Smooth muscle cell (in vitro differentiated cells): ENCODE data around the gene SEMA6C. TPM values are rescaled to one million over a fixed set of nuclear protein-coding genes. Genes with fewer than 3 reads are reported as not detected.

Experiments
- DNase-seq: peaks from one replicate; lab custom pipeline; 2025; ENCODE audit not compliant: unreplicated experiment; lab: John Stamatoyannopoulos, UW
- H2AFZ ChIP-seq: fragments of 200-600 bp; sonication (generic); 2 replicates; pipeline ENCODE4 v1.6.0; 2016; ENCODE audit warnings: antibody characterized with exemption, low read depth, mild to moderate bottlenecking
- H3F3A ChIP-seq: fragments of 200-600 bp; sonication (generic); 2 replicates; pipeline ENCODE4 v1.6.0; 2017; ENCODE audit warnings: antibody characterized with exemption, low read depth
- H3K27ac ChIP-seq: fragments of 200-600 bp; sonication (generic); 2 replicates; pipeline ENCODE4 v1.5.1; 2016; ENCODE audit warnings: low read depth, mild to moderate bottlenecking
- H3K27me3 ChIP-seq: fragments of 200-600 bp; sonication (generic); 2 replicates; pipeline ENCODE4 v1.6.1; 2016; ENCODE audit warnings: low read depth, mild to moderate bottlenecking
- H3K36me3 ChIP-seq: fragments of 200-600 bp; sonication (generic); 2 replicates; pipeline ENCODE4 v1.5.1; 2016; ENCODE audit warnings: low read depth
- H3K4me1 ChIP-seq: fragments of 200-600 bp; sonication (generic); 2 replicates; pipeline ENCODE4 v1.5.1; 2016; ENCODE audit warnings: low read depth
- H3K4me2 ChIP-seq: fragments of 200-600 bp; sonication (generic); 2 replicates; pipeline ENCODE4 v1.6.0; 2016; ENCODE audit warnings: mild to moderate bottlenecking
- H3K4me3 ChIP-seq: fragments of 200-600 bp; sonication (generic); 2 replicates; pipeline ENCODE4 v1.5.1; 2016; ENCODE audit warnings: mild to moderate bottlenecking
- H3K79me2 ChIP-seq: fragments of 200-600 bp; sonication (generic); 2 replicates; pipeline ENCODE4 v1.6.0; 2016; ENCODE audit warnings: low read depth, mild to moderate bottlenecking
- H3K9ac ChIP-seq: fragments of 200-600 bp; sonication (generic); 2 replicates; pipeline ENCODE4 v1.6.0; 2016; ENCODE audit warnings: low read depth
- H3K9me3 ChIP-seq: fragments of 200-600 bp; sonication (generic); replicated peaks from 2 replicates; pipeline ENCODE4 v1.5.1; 2016; ENCODE audit warnings: low read depth
- H4K20me1 ChIP-seq: fragments of 200-600 bp; sonication (generic); 2 replicates; pipeline ENCODE4 v1.6.0; 2016; ENCODE audit warnings: low read depth
- WGBS: methylation state at CpG from one replicate; pipeline ENCODE4 v1.1.7; 2016; ENCODE audit warnings: low lambda C conversion rate; 5-methylcytosine and 5-hydroxymethylcytosine counted together
- polyA plus RNA-seq: library from polyadenylated mRNA; unstranded; fragments of >200 nt; fragmentation: Nextera tagmentation; extraction: Ambion mirVana; gene quantifications from 2 replicates; pipeline ENCODE4 v1.2.1, GENCODE V29; 2016
- total RNA-seq: library from RNA; depleted of rRNA; stranded (reverse); fragments of >200 nt; gene quantifications from 2 replicates; pipeline ENCODE4 v1.2.3, GENCODE V29; 2014
- TF ChIP-seq, protein P1 (sequence below): fragments of 200-600 bp; sonication (generic); IDR thresholded peaks from 2 replicates; pipeline ENCODE4 v1.5.1; 2017; ENCODE audit warnings: borderline replicate concordance, mild to moderate bottlenecking, antibody characterized with exemption; ENCODE audit not compliant: insufficient read depth, poor library complexity, severe bottlenecking

SEMA6C gene
- total and polyA plus RNA-seq, 2 experiments from 2014 or later, result 9.3 to 10.4 TPM

DNA sequence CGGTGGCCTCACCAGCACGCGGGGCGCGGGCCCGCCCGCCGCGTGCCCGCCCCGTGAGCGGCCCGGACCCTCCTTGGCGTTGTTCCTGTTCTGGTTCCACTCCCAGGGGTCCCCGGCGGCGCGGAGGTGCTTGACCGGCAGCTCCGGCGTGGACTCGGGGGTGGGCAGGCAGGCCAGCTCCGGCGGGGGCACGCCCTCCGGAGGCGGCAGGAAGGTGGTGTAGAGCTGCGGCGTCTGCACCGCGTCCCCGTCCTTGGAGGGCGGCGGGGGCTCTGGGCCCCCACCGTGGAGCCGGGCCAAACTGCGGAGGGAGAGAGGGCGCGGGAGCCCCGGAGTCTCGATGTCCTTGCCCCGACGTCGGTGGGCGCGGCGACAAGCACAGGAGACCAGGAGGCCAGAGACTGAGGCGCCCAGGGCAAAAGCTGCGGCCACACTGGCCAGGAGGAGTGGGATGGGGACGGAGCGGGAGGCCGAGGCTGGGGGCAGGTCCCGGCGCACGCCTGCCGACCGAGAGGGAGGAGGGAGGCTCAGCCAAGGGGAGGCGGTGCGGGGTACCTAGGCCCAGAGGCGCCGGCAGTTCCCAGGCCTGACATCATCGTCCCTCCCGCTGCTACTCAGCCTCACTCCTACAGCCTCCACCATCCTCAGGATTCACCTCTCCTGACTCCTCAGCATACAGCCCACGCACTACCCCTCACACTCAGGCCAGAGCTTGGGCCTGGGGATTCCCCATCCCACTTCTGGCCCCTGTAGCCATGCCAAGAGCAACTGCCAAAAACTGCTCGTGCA lies 13.2 kb downstream of the SEMA6C start:
- peaks cover 13% of the 10 kb centered on the region for H3K27me3 ChIP-seq
- H4K20me1 ChIP-seq, result no peaks in the 10 kb centered on the region
- no peak overlapping the region for H3K9ac ChIP-seq
- H3K79me2 ChIP-seq, result no peaks in the 10 kb centered on the region
- WGBS, result 25% methylated on average over 43 of the region's 65 CpGs
- H3K36me3 ChIP-seq, result no peaks in the 10 kb centered on the region
- H3K27ac ChIP-seq, result no peak overlapping the region
- H3K9me3 ChIP-seq, result no peaks in the 10 kb centered on the region
- TF ChIP-seq, protein P1, sequence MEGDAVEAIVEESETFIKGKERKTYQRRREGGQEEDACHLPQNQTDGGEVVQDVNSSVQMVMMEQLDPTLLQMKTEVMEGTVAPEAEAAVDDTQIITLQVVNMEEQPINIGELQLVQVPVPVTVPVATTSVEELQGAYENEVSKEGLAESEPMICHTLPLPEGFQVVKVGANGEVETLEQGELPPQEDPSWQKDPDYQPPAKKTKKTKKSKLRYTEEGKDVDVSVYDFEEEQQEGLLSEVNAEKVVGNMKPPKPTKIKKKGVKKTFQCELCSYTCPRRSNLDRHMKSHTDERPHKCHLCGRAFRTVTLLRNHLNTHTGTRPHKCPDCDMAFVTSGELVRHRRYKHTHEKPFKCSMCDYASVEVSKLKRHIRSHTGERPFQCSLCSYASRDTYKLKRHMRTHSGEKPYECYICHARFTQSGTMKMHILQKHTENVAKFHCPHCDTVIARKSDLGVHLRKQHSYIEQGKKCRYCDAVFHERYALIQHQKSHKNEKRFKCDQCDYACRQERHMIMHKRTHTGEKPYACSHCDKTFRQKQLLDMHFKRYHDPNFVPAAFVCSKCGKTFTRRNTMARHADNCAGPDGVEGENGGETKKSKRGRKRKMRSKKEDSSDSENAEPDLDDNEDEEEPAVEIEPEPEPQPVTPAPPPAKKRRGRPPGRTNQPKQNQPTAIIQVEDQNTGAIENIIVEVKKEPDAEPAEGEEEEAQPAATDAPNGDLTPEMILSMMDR, result no peak
- H3K4me2 ChIP-seq, result peak overlapping the region; percentile 87
- H3K4me1 ChIP-seq, result peaks cover 6% of the 10 kb centered on the region
- no peaks in the 10 kb centered on the region for H3F3A ChIP-seq
- no peak overlapping the region for H2AFZ ChIP-seq
- no peak for DNase-seq
- peak overlapping the region; percentile 40 for H3K4me3 ChIP-seq

GRCh38 chr1:151132335-151133017 lies 14.0 kb downstream of the SEMA6C start:
- peak overlapping the region; percentile 87 for H3K4me2 ChIP-seq
- peaks cover 6% of the 10 kb centered on the region for H3K4me1 ChIP-seq
- peak overlapping the region; percentile 24 for H3K9ac ChIP-seq
- no peak overlapping the region for H3K27ac ChIP-seq
- TF ChIP-seq, protein P1, result no peak
- peak overlapping the region; percentile 40 for H3K4me3 ChIP-seq
- H3K36me3 ChIP-seq, result no peaks in the 10 kb centered on the region
- peaks cover 13% of the 10 kb centered on the region for H3K27me3 ChIP-seq
- no peaks in the 10 kb centered on the region for H4K20me1 ChIP-seq
- 14% methylated on average over 27 of the region's 74 CpGs for WGBS
- no peaks in the 10 kb centered on the region for H3F3A ChIP-seq
- DNase-seq, result no peak
- H2AFZ ChIP-seq, result peak overlapping the region; percentile 34
- H3K9me3 ChIP-seq, result no peaks in the 10 kb centered on the region
- no peaks in the 10 kb centered on the region for H3K79me2 ChIP-seq

- no peaks in the 10 kb centered on the region for H3K79me2 ChIP-seq
- H3K4me2 ChIP-seq, result peak overlapping the region; percentile 87
- H3K4me1 ChIP-seq, result peaks cover 6% of the 10 kb centered on the region
- H3K36me3 ChIP-seq, result no peaks in the 10 kb centered on the region
- H2AFZ ChIP-seq, result peak overlapping the region; percentile 34
- no peaks in the 10 kb centered on the region for H3F3A ChIP-seq
- 8% methylated on average over 39 of the region's 39 CpGs for WGBS
- H3K27ac ChIP-seq, result no peak overlapping the region
- no peaks in the 10 kb centered on the region for H3K9me3 ChIP-seq
- no peaks in the 10 kb centered on the region for H4K20me1 ChIP-seq
- peak overlapping the region; percentile 40 for H3K4me3 ChIP-seq
- H3K27me3 ChIP-seq, result peaks cover 13% of the 10 kb centered on the region
- H3K9ac ChIP-seq, result peak overlapping the region; percentile 24
- TF ChIP-seq, protein P1, result no peak
- peak; percentile 18 for DNase-seq
These were observed 14.6 kb downstream of the SEMA6C start for GRCh38 chr1:151131701-151132334.
